Uterus (tissue), 4 donors: ENCODE data around the gene C19orf44. TPM values are rescaled to one million over a fixed set of nuclear protein-coding genes. Genes with fewer than 3 reads are reported as not detected.
A peak's percentile ranks its signal among the peaks of the same experiment; 100 is the strongest.
"Not testable (repeated sequence)": the region's sequence is repeated elsewhere in the genome, so short reads cannot be mapped to it uniquely, and the experiment has no call there.

ENCODE experiments used
- DNase-seq, 2 donors: peaks; one replicate each; pipeline ENCODE4 v3.0.0-alpha.2; 2019 to 2020
- H3K27ac ChIP-seq, 2 donors: fragments of 200-600 bp; sonication (generic); 1 replicate in 1 of 2; 2 replicates in 1 of 2; pipeline ENCODE4 v1.5.1; 2016 to 2018
- H3K27me3 ChIP-seq, 2 donors: fragments of 200-600 bp; sonication (generic); one replicate each; pipeline ENCODE4 v1.5.1; 2018 to 2019; ENCODE audit warnings: control low read depth in 1 of 2
- H3K36me3 ChIP-seq, 2 donors: fragments of 200-600 bp; sonication (generic); one replicate each; pipeline ENCODE4 v1.5.1; 2019; ENCODE audit warnings: control low read depth in 1 of 2
- H3K4me1 ChIP-seq, 2 donors: fragments of 200-600 bp; sonication (generic); one replicate each; pipeline ENCODE4 v1.5.1; 2018 to 2019; ENCODE audit warnings: control low read depth in 1 of 2
- H3K4me3 ChIP-seq, 2 donors: fragments of 200-600 bp; sonication (generic); 1 replicate in 1 of 2; 2 replicates in 1 of 2; pipeline ENCODE4 v1.5.1; 2018 to 2019; ENCODE audit warnings: mild to moderate bottlenecking in 1 of 2
- H3K9me3 ChIP-seq, 2 donors: fragments of 200-600 bp; sonication (generic); one replicate each; pipeline ENCODE4 v1.5.1; 2019; ENCODE audit warnings: control low read depth in 1 of 2
- CTCF ChIP-seq, 4 experiments: fragments of 200-600 bp in 2 of 4; fragments of 450-650 bp in 2 of 4; sonication (generic) in 2 of 4; IDR thresholded peaks; one replicate each; pipeline ENCODE4 v1.5.1; 2016 to 2019; ENCODE audit warnings: antibody characterized with exemption in 4 of 4, mild to moderate bottlenecking in 2 of 4, moderate library complexity in 1 of 4
- POLR2A ChIP-seq, 2 donors: fragments of 450-650 bp; IDR thresholded peaks; one replicate each; pipeline ENCODE4 v1.6.1; 2016; ENCODE audit warnings: antibody characterized with exemption in 2 of 2, mild to moderate bottlenecking in 1 of 2, moderate library complexity in 1 of 2
- intact Hi-C: fragments of 100-400 bp; cut with DNase I; formaldehyde crosslinking; loops from one replicate; pipeline ENCODE4 v1.15.1; 2023; ENCODE audit warnings: low total_unique reads
- total RNA-seq, 4 donors: library from RNA; depleted of rRNA in 3 of 4; stranded (reverse); fragments of >200 nt in 3 of 4; gene quantifications; one replicate each; pipeline versions ENCODE4 v1.1.0 to v1.2.4, GENCODE V29; 2014 to 2023
- donor health status: DM: yes; HTN: yes; CAD: no.

Gene C19orf44
- total RNA-seq, 4 donors from 2014 or later, result 0.26 to 11.9 (median 7.5) TPM

GRCh38 chr19:16537111-16537510 is 40.9 kb downstream of the C19orf44 start:
- TF ChIP-seq CTCF (IDR thresholded peaks at IDR 0.05), result no peak
- no peak for TF ChIP-seq POLR2A (IDR thresholded peaks at IDR 0.05)
- intact Hi-C loops, result no loop called here
- Histone ChIP-seq H3K27me3 (no peaks in the 10 kb centered on the region), H3K36me3 (no peaks in the 10 kb centered on the region), H3K9me3 (no peaks in the 10 kb centered on the region), H3K27ac (no peak overlapping the region), H3K4me3 (no peak overlapping the region), H3K4me1 (peaks cover 14 to 18% of the 10 kb centered on the region in 2 donors)
- DNase-seq, result no peak

- peak overlapping the region in 1 of 2 donors; percentile 77 for H3K27ac ChIP-seq
- H3K9me3 ChIP-seq, result no peaks in the 10 kb centered on the region
- TF ChIP-seq CTCF (IDR thresholded peaks at IDR 0.05) (no peak), POLR2A (IDR thresholded peaks at IDR 0.05) (no peak)
- no peaks in the 10 kb centered on the region for H3K27me3 ChIP-seq
- H3K4me3 ChIP-seq, result peak overlapping the region; percentile 88 to 98
- H3K36me3 ChIP-seq, result no peaks in the 10 kb centered on the region
- intact Hi-C loops, result no loop called here
- no peak for DNase-seq
- peaks cover 14 to 18% of the 10 kb centered on the region in 2 donors for H3K4me1 ChIP-seq
Measured at GRCh38 chr19:16540948-16541347, 44.8 kb downstream of the C19orf44 start.

DNA sequence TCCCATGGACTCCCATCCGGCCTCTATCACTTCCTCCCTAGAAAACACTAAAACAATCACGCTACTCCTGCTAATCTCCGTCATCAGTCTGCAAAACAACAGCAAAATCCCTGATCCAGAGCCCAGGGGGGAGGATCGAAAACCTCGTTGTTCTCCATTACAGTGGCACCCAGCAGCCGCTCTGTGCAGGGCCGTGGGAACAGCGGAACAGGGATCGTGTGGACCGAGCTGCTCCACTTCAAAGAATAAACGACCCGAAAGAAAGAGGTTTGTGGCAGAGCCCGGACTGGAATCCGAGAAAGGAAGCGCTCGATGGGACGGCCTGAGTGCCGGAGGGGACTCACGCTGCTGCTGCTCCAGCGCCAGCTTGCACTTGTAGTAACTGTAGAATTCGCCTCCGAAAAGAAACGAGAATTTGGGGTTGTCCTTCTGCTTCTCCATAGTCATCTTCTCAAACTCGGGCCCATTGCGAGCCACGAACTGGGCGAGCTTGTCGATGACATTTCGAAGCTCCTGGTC is 45.4 kb downstream of the C19orf44 start:
- Histone ChIP-seq H3K27me3 (no peaks in the 10 kb centered on the region), H3K9me3 (no peaks in the 10 kb centered on the region), H3K4me3 (peak overlapping the region; percentile 88 to 98), H3K4me1 (peaks cover 14 to 18% of the 10 kb centered on the region in 2 donors), H3K27ac (peak overlapping the region; percentile 77 to 86), H3K36me3 (no peaks in the 10 kb centered on the region)
- intact Hi-C loops, result no loop called here
- no peak for DNase-seq
- TF ChIP-seq CTCF (IDR thresholded peaks at IDR 0.05) (no peak), POLR2A (IDR thresholded peaks at IDR 0.05) (no peak)

DNA sequence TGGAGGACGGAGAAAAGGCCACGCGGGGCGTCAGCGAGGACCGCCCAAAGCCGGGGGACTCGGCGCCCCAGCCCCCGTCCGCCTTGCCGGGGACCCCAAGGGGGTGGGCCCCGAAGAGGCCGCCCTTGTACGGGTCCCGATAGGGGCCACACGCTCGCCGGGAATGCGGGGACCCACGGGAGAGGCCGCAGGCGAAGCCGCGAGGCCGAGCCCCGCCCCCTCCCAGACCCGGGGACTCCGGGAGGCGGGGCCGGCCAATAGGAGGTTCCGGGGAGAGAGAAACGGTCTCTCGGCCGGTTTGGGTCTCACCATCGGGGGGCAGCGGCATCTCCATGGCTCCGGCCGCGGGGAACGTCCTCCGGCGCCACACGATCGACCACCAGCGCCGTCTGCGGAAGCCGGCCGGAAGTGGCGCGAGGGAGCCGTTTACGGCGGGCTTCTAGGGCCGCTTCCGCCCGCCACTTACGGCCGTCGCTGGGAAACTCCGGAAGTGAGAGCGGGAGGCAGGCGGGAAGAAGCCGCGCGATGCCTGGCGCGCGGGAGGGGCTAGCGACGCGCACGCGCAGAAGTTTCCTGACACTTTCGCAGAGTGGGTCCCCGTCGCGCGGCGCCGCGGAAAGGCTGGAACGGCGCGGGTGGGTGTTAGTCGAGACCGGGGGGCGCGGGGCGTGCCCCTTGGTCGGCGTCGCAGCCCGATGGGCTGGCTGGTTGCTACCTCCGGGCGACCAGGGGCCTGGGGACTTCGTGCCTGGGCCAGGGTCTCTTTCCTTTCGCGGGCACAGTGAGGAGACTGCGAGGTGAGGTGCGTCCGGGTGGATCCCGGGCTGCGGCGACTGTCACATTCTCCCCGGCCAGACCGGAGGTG is 46.1 kb downstream of the C19orf44 start, which contains the start of gene CHERP:
TSS of gene CHERP (minus strand) at position 393 of the 865 bp plus-strand sequence. CDS start at position 334, 59 bp downstream.
- intact Hi-C loops, result no loop called here
- no peaks in the 10 kb centered on the region for H3K27me3 ChIP-seq
- peaks cover 14 to 18% of the 10 kb centered on the region in 2 donors for H3K4me1 ChIP-seq
- H3K27ac ChIP-seq, result peak within 1 kb of the TSS; percentile 77 to 86
- TF ChIP-seq CTCF (IDR thresholded peaks at IDR 0.05) (peak in 2 of 4 experiments; percentile 19 to 34), POLR2A (IDR thresholded peaks at IDR 0.05) (peak; percentile 67 to 85)
- no peaks in the 10 kb centered on the region for H3K36me3 ChIP-seq
- DNase-seq, result peak; percentile 91 to 95
- H3K9me3 ChIP-seq, result no peaks in the 10 kb centered on the region
- peak within 1 kb of the TSS; percentile 88 to 98 for H3K4me3 ChIP-seq

GRCh38 chr19:16542910-16543472 is 46.8 kb downstream of the C19orf44 start:
- H3K4me1 ChIP-seq, result peaks cover 14 to 18% of the 10 kb centered on the region in 2 donors
- peak overlapping the region; percentile 88 to 98 for H3K4me3 ChIP-seq
- no peak for DNase-seq
- no peaks in the 10 kb centered on the region for H3K27me3 ChIP-seq
- H3K27ac ChIP-seq, result peak overlapping the region; percentile 77 to 86
- no peaks in the 10 kb centered on the region for H3K9me3 ChIP-seq
- intact Hi-C loops, result no loop called here
- H3K36me3 ChIP-seq, result no peaks in the 10 kb centered on the region
- TF ChIP-seq POLR2A (IDR thresholded peaks at IDR 0.05), result no peak
- TF ChIP-seq CTCF (IDR thresholded peaks at IDR 0.05), result no peak

DNA sequence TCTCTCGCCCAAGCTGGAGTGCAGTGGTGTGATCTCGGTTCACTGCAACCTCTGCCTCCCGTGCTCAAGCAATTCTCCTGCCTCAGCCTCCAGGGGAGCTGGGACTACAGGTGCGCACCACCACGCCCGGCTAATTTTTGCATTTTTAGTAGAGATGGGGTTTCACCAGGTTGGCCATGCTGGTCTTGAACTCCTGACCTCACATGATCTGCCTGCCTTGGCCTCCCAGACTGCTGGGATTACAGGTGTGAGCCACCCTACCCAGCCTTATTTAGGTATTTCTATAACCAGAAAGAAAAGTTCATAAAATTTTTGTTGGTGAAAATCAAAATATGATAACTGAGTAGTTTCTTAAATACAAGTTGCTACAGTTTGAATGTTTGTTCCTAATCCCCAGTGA is 47.5 kb downstream of the C19orf44 start:
- H3K27ac ChIP-seq, H3K4me3 ChIP-seq, intact Hi-C loops, DNase-seq, H3K27me3 ChIP-seq, H3K9me3 ChIP-seq, H3K36me3 ChIP-seq: not testable (repeated sequence)
- peaks cover 14 to 18% of the 10 kb centered on the region in 2 donors for H3K4me1 ChIP-seq
